ENCODE data around the gene SLC22A15. TPM values are rescaled to one million over a fixed set of nuclear protein-coding genes. Genes with fewer than 3 reads are reported as not detected.
A peak's percentile ranks its signal among the peaks of the same experiment; 100 is the strongest.
"Not testable (repeated sequence)": the region's sequence is repeated elsewhere in the genome, so short reads cannot be mapped to it uniquely, and the experiment has no call there.

The SLC22A15 gene
- total RNA-seq, 1 experiment from 2014 or later = 0.08 TPM

GRCh38 chr1:115980998-115981993 lies 5.0 kb downstream of the SLC22A15 start:
- peak; percentile 55 for DNase-seq (ENCODE audit: low spot score)

- no peak for DNase-seq (ENCODE audit: low spot score)
Observed at GRCh38 chr1:115982400-115982799, 6.1 kb downstream of the SLC22A15 start.

- no peak for DNase-seq (ENCODE audit: low spot score)
Observed at GRCh38 chr1:115983584-115983983, 7.3 kb downstream of the SLC22A15 start.

- no peak for DNase-seq (ENCODE audit: low spot score)
Observed at GRCh38 chr1:115987623-115988022, 11.3 kb downstream of the SLC22A15 start.

GRCh38 chr1:115988953-115989352 lies 12.6 kb downstream of the SLC22A15 start:
- DNase-seq (ENCODE audit: low spot score) = no peak

- no peak for DNase-seq (ENCODE audit: low spot score)
Observed at GRCh38 chr1:115989699-115990098, 13.4 kb downstream of the SLC22A15 start.

GRCh38 chr1:115991909-115992308 lies 15.6 kb downstream of the SLC22A15 start:
- no peak for DNase-seq (ENCODE audit: low spot score)

GRCh38 chr1:115997921-115998320 lies 21.6 kb downstream of the SLC22A15 start:
- not testable (repeated sequence) for DNase-seq (ENCODE audit: low spot score)

GRCh38 chr1:116001739-116002487 lies 25.6 kb downstream of the SLC22A15 start:
- DNase-seq (ENCODE audit: low spot score) = no peak

GRCh38 chr1:116002781-116003420 lies 26.6 kb downstream of the SLC22A15 start:
- no peak for DNase-seq (ENCODE audit: low spot score)

- no peak for DNase-seq (ENCODE audit: low spot score)
Observed at GRCh38 chr1:116003823-116004222, 27.5 kb downstream of the SLC22A15 start.

GRCh38 chr1:116006486-116006964 lies 30.2 kb downstream of the SLC22A15 start:
- no peak for DNase-seq (ENCODE audit: low spot score)

- DNase-seq (ENCODE audit: low spot score) = no peak
Observed at GRCh38 chr1:116008656-116009390, 32.5 kb downstream of the SLC22A15 start.

GRCh38 chr1:116012716-116013115 lies 36.4 kb downstream of the SLC22A15 start:
- no peak for DNase-seq (ENCODE audit: low spot score)

GRCh38 chr1:116015679-116016078 lies 39.4 kb downstream of the SLC22A15 start:
- DNase-seq (ENCODE audit: low spot score) = no peak

- DNase-seq (ENCODE audit: low spot score) = no peak
Observed at GRCh38 chr1:116018007-116018406, 41.7 kb downstream of the SLC22A15 start.

GRCh38 chr1:116019653-116020253 lies 43.4 kb downstream of the SLC22A15 start:
- no peak for DNase-seq (ENCODE audit: low spot score)

- peak; percentile 67 for DNase-seq (ENCODE audit: low spot score)
Observed at GRCh38 chr1:116020668-116021272, 44.5 kb downstream of the SLC22A15 start.

GRCh38 chr1:116024626-116025025 lies 48.3 kb downstream of the SLC22A15 start:
- DNase-seq (ENCODE audit: low spot score) = no peak

- DNase-seq (ENCODE audit: low spot score) = no peak
Observed at GRCh38 chr1:116026631-116027030, 50.3 kb downstream of the SLC22A15 start.

Measured in HT-29 (cell line).